GM19324 (cell line): ENCODE results near the gene ACTL6B.
"Not testable (repeated sequence)": the region's sequence is repeated elsewhere in the genome, so short reads cannot be mapped to it uniquely, and the experiment has no call there.

Experiments
- ATAC-seq: cut with Tn5 transposase; IDR thresholded peaks from one replicate; pipeline ENCODE4 v1.9.1; 2021; ENCODE audit warnings: mild to moderate bottlenecking, moderate library complexity; ENCODE audit not compliant: unreplicated experiment, low FRiP score

Gene ACTL6B

DNA sequence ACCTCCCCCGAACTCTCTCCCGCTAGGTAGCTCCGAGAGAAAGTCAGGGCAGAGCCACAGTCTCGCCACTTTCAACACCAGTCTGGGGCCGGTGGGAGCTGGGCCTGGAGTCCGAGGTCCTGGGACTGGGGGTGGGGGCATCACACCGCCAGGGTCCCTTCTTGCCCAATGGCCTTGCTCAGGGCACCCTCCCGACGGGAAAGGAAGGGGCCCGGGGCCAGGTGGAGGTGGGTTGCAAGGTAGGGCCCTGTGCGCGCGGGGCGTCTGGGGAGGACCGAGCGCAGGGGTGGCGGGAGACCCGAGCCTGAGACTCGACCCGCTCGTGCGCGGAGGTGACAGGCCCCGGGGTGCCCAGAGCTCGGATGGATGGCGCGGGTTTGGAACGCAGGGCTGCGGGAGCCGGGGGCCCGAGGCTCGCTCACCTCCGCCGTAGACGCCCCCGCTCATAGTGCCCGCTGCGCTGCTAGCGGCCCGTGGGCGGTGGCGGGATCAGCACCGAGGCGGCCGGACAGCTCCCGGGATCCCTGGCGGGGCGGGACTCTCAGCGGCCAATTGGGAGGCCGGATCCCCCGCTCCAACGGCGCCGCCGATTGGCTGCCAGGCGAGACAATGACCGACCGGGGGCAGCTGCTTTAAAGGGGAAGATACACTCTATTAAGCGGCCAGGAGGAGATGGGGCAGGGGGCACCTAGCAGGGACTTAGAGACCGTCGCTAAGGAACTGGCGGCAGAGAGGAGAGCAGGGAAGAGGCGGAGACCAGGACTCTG lies at the start of gene ACTL6B:
ACTL6B (minus strand) TSS at position 541 of the 767 bp plus-strand sequence; CDS start at position 447, 94 bp downstream.
- ATAC-seq: no peak

DNA sequence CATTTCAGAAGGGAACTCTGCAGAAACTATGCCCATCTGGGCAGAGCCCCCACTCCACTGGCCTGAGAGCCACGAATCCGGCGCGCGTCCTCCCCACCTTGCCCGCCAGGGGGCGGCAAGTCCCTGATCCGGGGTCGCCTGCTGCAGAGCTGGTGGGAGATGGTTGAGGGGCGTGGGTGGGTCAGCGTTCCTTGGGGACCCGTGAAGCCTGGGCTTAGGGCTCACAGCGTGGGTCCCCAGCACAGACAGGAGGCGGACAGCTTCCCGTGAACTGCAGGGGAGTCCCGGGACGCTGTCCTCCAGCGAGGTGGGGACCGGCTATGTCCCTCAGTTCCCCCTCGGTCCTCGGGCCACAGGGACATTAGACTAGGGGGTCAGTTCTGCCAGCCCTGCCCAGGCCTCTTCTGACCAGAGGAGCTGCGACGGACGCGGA lies 49.1 kb upstream of the ACTL6B start:
- peak; percentile 57 for ATAC-seq

DNA sequence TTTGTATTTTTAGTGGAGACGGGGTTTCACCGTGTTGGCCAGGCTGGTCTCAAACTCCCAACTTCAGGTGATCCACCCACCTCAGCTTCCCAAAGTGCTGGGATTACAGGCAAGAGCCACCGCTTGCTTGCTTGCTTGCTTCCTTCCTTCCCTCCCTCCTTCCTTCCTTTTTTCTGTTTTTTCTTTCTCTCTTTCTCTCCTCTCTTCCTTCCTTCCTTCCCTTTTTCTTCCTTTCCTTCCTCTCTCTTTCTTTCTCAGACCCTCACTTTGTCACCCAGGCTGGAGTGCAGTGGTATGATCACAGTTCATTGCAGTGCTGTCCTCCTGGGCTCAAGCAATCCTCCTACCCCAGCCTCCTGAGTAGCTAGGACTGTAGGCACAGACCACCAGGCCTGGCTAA lies 44.8 kb upstream of the ACTL6B start:
- not testable (repeated sequence) for ATAC-seq

DNA sequence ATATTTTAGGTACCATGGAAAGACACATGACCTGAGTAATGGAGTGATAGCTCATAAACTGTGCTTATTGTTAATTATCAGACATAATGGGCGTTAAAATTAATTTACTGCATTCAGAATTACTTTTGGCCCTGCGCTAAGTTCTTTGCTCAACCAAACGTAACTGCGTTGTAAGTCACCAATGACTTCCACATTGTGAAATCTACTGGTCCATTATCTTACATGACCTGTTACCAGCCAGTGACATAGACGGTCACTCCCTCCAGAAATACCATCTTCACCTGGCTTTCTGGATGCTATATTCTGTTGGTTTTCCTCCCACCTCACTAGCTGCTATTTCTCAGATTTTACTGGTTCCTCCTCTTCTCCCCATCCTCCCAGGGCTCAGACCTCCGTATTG lies 42.8 kb upstream of the ACTL6B start:
- ATAC-seq: no peak

DNA sequence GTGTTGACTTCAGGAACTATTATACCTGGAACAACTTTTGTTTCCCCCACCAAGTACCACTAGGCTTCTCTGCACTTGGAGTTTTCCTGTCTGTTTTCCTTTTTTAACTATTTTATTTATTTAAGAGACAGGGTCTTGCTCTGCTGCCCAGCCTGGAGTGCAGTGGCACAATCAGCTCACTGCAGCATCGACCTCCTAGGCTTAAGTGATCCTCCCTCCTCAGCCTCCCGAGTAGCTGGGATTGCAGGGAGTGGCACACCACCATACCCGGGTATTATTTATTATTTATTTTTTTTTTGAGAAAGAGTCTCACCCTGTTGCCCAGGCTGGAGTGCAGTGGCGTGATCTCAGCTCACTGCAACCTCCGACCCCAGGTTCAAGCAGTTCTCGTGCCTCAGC lies 39.9 kb upstream of the ACTL6B start:
- no peak for ATAC-seq

DNA sequence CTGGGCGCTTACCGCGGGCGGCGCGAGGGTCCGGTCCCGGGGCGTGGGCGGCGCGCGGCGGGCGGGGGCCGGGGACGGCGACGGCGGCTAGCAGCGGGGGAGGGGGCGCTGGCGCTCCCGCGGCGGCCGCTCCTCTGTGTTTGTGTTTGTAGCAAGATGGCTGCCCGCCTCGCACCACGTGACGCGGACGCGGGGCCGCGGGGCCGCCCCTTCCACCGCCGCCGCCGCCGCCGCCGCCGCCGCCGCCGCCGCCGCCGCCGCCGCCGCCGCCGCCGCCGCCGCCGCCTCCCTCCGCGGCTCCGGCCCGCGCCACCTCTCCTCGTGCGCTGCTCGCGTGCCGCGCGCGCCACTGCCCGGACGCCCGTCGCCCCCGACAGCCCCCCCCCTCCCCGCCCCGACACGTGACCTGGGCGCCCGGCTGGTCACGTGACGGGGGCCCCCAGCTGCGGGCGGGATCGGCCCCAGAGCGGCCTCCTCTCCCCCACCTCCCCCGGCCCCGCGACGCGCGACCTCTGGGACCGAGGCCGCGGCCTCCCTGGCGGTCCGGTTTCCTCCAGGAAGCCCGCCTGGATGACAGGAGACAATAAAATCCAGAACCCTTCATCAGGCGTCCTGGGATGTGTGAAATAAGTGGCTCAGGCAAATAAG lies 38.0 kb upstream of the ACTL6B start, which contains the start of gene GIGYF1:
GIGYF1 (minus strand) TSS at position 153 of the 648 bp plus-strand sequence. CDS start 6,012 bp downstream, outside the sequence.
- ATAC-seq: peak; percentile 75

DNA sequence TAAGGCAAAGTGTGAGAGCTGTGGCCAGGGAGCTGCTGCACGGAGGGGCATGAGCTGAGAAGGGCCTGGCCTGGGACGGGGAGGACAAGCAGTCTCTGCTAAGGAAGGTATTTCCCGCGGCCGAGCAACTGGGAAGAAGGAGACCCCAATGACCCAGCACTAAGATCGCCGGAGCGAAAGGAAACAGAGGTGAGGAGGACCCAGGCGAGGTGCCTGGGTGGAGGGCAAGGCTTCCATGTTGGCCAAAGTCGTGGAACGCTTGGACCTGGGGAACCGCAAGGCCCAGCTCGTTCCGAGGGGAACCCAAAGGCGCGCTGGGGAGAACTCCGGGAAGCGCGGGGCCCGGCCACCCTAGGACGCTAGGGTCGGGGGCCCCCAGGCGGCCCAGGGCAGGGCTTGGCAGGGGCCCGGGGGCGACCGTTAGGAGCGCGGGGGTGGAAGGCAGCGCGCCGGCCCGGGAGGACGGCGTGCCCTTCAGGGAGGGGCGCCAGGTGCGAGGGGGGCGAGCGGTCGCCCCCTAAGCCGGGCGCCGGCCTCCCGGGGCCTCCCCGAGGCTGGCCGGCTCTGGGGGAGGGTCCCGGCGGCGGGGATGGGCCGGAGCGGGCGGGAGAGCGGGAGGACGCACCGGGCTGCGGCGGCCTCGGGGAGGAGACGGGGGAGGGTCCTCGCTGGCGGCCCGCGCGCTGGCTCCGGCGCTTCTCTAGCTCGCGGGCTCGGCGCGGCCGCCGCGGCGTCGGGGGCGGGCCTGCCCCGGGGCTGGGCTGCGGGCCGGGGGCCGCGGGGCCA lies 37.3 kb upstream of the ACTL6B start:
- ATAC-seq: peak; percentile 25

DNA sequence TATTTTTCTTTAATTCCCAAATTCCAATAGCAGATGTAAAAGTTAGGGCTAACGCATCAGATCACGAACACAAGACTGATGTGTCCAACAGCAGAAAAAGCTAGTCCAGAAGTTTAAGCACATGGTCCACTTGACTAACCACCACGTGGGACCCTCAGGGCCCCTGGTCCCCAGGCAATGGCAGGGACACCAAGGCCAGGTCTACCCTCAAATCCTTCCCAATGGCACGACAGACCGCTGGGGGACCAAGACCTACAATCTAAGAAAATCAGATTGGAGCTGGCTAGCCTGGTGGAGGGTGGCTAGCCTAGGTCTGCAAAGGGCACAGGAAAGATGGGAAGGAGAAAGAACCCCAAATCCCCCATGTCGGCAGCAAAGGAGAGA lies 36.3 kb upstream of the ACTL6B start:
- ATAC-seq: no peak

DNA sequence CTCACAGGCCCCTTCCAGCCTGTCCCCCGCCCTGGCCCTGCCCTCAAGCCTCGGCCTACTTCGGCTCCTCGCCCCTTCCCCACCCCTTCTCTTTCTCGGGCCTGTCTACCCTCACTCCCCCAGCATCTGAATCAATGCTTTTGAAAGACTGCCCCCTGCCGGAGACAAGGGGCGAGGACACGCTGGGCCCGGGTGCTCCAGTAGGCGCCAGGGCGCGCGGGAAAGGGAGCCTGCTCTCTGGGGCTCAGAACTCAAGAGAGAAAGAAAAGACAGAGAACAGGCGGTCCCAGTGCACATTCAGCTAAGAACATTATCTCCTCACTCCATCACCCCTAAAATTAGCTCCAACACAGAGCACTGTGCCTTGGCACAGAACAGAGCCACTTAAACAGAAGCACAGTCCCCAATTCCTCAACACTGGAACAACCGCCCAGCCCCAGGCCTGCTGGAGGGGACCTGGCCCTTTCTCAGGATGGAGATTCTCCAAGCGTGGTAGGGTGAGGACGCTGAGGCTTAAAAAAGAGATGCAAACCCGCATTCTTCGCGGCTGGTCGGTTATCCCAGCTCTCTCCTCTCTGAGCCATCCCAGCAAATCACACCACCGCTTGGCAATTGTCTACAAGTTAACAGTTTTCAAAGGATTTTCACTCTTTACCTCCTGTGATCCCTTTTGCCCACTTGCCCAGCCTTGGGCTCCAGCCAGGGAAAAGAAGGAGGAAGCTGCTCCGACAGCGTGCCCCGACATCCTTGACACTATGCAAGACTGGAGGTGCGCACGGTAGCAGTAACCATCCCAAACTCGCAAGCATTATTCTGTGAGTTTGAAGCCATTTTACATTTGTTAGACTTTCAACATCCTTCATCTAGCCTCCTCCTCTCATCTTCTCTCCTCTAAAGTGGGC lies 35.7 kb upstream of the ACTL6B start:
- ATAC-seq: no peak

DNA sequence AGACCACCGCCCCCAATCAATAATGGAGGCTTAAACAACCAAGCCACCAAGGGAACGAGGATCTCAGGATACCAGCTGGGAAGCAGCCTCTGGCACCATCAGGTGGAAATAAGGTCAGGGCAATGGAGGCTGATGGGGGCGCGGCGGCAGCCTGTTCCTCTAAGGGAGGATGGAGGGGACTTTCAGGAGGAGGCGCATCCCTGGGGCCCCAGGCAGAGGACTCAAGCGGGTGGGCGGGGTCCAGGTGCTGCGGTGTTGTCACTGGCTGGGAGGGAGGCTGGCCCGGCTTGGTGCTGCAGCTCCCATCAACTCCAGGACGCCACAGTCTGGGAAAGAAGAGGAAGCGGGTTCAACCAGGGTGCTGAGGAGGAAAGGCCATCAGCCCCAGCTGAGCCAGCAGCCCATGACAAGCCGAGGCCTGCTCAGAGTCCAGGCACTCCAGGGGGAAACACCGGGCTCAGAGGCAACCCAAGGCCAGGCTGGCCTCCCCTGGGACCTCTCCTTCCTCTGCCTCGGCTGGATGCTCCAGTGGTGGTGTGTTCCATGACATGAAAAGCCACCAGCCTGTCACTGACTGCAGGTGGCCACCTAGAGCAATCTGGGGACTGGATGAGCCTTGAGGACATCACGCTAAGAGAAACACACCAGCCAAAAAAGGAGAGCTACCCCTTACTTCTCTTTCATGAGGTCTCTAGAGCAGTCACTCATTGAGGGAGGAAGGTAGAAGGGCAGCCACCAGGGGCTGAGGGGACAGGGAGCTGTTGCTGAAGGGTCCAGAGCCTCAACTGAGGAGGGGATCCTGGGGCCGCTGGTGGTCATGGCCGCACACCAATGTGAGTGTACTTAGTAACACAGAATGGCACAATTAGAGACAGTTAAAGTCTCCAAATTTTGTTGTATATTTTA lies 33.2 kb upstream of the ACTL6B start:
- no peak for ATAC-seq

DNA sequence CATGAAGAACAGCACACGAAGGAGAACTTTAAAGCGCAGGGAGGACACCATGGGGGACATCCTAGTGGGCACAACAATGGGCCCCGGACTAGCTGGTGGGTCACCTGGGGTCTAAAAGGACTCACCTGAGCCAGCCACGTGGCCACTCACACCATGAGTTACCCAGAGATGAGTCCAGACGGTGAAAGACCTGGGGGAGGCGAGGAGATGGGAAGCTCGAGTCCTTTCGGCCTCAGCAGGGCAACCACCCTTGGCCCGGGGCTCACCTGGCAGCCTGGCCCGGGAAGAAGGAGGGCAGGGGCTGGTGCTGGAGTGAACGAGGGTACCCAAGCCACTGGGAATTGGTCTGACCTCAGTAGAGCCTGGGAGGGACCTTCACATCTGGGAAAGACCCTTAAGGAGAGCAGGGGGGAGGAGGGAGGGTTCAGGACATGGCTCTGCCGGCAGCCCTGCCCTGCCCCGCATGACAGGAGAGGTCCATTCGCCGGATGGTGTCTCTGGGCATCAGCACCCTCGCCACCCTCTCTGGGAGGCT lies 32.1 kb upstream of the ACTL6B start:
- no peak for ATAC-seq

DNA sequence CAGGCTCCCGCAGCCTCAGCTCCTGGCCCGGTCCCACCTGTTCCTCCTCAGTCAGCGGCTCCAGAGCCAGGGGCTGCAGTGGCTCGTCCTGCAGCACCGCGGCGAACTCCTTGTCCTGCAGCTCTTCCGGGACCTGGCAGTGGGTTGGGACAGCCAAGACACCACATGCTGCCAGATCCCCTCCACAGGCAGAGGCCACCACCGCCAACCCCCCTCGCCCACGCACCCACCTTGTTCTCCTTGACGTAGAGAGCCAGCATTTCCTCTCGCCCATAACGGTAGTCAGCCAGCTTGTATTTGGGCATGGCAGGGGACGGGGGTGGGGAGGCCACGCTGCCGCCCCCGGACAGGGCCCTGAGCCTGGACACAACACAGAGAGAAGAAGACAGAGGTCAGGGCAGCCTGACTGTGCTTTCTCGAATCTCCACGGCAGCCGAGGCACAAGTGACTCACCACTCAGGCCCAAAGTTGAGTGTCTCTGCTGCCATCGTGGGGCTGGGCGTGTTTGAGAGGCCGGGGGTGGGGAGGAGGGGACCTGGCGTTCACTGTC lies 31.6 kb upstream of the ACTL6B start:
- no peak for ATAC-seq

DNA sequence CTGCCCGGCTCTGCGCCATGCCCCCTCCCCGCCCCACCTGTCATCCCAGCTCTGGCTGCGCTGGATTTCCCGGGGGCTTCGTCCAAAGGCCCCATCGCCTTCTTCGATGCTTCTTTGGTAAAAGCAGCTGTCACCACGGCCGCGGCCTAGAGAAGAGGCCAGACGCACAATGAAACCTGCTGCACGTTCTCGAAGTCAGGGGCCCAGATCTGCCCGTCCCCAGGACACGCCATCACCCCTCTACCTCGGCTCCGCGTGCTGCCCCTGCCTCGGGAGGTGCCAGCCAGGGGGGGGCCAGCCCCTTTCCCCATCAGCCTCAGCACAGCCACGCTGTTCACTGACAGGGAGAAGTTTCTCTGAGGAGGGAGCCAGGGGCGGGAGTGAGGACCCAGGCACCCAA lies 31.0 kb upstream of the ACTL6B start:
- no peak for ATAC-seq

DNA sequence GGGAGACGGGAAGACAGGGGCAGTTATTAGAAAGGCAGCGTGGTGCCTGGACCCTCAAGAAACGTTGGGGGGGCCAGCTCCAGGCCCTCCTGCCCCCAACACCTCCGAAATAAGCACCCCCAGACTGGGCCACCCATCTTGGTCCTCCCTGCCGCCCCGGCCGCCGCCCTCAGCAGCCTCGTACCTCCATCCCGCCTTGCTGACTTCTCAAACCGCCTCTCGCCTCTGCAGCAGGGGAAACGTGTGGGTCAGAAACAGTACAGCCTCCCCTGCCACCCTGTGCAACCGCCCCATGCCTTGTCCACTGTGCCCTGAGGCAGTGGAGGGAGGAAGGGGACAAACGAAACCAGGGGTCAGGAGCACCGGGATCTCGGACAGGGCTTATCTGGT lies 30.6 kb upstream of the ACTL6B start:
- ATAC-seq: no peak

DNA sequence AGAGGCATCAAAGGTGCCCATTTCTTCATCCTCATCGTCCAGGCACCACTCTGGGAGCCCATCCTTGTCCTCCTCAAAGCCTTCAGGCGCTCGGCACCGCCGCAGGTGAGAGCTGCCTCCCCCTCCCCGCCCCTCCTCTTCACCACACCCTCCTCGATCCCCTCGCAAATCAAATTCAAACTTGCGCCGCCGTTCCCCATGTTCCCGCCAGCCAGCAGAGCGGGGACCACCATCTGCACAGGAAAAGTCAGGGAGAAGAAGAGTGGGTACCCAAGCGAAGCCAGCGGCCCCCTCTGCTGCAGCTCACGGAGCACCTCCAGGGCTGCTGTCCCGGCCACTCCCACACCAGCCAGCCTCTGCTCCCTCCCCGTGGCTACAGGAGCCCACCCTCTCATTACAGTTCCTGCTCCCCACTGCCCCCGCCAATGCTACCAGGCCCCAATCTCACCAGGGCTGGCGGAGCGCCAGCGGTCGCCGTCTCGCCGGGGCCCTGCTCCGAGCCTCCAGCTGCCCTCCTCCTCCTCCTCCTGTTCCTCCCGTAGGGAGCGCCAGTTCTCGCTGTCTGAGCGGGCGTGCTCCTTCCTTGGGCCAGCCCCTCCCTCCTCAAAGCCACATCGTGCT lies 30.1 kb upstream of the ACTL6B start:
- no peak for ATAC-seq

DNA sequence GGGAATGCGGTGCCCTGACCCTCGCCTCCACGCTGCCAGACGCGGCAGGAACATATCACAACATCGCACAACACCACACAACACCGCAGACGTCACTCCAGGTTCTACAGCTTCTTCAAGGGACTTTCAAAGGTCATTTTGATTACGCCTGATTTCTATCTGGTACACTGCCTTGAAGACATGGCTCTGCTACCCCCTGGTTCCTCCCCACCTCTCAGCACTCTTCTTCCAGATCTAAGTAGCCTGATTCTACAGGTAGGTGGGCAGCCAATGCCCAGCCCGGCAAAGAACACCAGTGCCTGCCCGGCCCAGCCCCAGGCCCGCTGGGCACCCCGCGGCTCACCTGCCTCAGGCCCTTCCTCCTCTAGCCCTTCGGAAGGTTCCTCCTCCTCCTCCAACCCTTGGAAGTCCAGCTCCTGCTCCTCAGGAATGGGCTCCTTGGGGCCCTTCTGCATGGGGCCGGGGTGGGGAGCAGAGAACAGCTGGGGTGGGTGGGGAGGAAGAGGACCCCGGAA lies 29.4 kb upstream of the ACTL6B start:
- no peak for ATAC-seq

DNA sequence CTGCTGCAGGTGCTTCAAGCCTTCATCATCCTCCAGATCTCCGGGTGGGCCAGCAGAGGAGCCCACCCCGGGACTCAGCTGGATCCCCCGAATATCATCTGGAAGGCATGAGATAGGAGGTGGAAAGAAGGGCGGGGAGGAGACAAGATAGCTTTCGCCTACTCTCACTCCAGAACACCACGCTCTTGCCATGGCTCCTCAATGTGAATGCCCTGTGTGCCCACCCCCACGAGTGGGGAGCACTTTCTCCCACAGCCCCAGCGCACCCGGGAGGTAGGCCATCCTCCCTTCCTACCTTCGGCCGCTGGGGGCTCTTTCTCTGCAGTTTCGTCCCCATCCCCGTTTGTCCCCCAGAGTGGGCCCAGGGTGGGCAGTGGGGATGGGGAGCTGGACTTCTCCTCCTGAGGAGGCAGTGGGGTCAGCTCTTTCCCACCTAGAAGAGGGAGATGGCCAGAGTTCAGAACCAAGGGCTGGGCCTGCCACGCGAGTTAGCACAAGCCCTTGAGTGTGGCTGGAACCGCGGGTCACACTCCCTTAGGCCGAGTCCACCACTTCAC lies 28.9 kb upstream of the ACTL6B start:
- no peak for ATAC-seq
